H9 (cell line): ENCODE data around the gene SLC8B1. TPM values are rescaled to one million over a fixed set of nuclear protein-coding genes. Genes with fewer than 3 reads are reported as not detected.
A peak's percentile ranks its signal among the peaks of the same experiment; 100 is the strongest.

Experiments
- DNase-seq: peaks from one replicate; pipeline ENCODE4 v3.0.0-alpha.2; 2017
- H2AFZ ChIP-seq: one replicate; pipeline ENCODE4 v1.6.1; 2013; ENCODE audit warnings: mild to moderate bottlenecking, low read length, control low read depth, moderate library complexity
- H2AK5ac ChIP-seq: 2 replicates; pipeline ENCODE4 v1.6.1; 2013; ENCODE audit warnings: low read length, control low read depth, mixed read lengths; ENCODE audit not compliant: insufficient read length
- H2BK120ac ChIP-seq: one replicate; pipeline ENCODE4 v1.6.1; 2013; ENCODE audit warnings: low read depth, mild to moderate bottlenecking, low read length, control low read depth, inconsistent platforms; ENCODE audit not compliant: poor library complexity, severe bottlenecking
- H2BK12ac ChIP-seq: 2 replicates; pipeline ENCODE4 v1.6.1; 2013; ENCODE audit warnings: low read length, control low read depth, mixed read lengths, low read depth; ENCODE audit not compliant: insufficient read length
- H2BK15ac ChIP-seq: 2 replicates; pipeline ENCODE4 v1.6.1; 2013; ENCODE audit warnings: low read depth, low read length, control low read depth
- H2BK20ac ChIP-seq: one replicate; pipeline ENCODE4 v1.6.1; 2013; ENCODE audit warnings: low read depth, mild to moderate bottlenecking, low read length, control low read depth, inconsistent platforms; ENCODE audit not compliant: poor library complexity, severe bottlenecking
- H2BK5ac ChIP-seq: 2 replicates; pipeline ENCODE4 v1.6.1; 2013; ENCODE audit warnings: low read length, control low read depth, mixed read lengths; ENCODE audit not compliant: insufficient read length
- H3K14ac ChIP-seq: 2 replicates; pipeline ENCODE4 v1.6.1; 2013; ENCODE audit warnings: low read length, control low read depth; ENCODE audit not compliant: insufficient read depth
- H3K18ac ChIP-seq: 2 replicates; pipeline ENCODE4 v1.6.1; 2013; ENCODE audit warnings: low read depth, mild to moderate bottlenecking, mixed read lengths, low read length, control low read depth; ENCODE audit not compliant: insufficient read length
- H3K23ac ChIP-seq: 2 replicates; pipeline ENCODE4 v1.6.1; 2013; ENCODE audit warnings: low read length, control low read depth, mixed read lengths, low read depth; ENCODE audit not compliant: insufficient read length
- H3K23me2 ChIP-seq: 2 replicates; pipeline ENCODE4 v1.6.1; 2013; ENCODE audit warnings: low read depth, mild to moderate bottlenecking, mixed read lengths, low read length, control low read depth; ENCODE audit not compliant: insufficient read length, poor library complexity, severe bottlenecking
- H3K27ac ChIP-seq: 2 replicates; pipeline ENCODE4 v1.5.1; 2013; ENCODE audit warnings: low read length, control low read depth, mixed read lengths, low read depth; ENCODE audit not compliant: insufficient read length
- H3K27me3 ChIP-seq: 2 replicates; pipeline ENCODE4 v1.6.1; 2013; ENCODE audit warnings: low read length, control low read depth, inconsistent platforms; ENCODE audit not compliant: insufficient read depth
- H3K4ac ChIP-seq: 2 replicates; pipeline ENCODE4 v1.6.1; 2013; ENCODE audit warnings: low read depth, mild to moderate bottlenecking, control low read depth, inconsistent platforms, low read length, moderate library complexity
- H3K4me1 ChIP-seq: 2 replicates; pipeline ENCODE4 v1.6.1; 2013; ENCODE audit warnings: low read length, control low read depth, inconsistent platforms; ENCODE audit not compliant: insufficient read depth
- H3K4me2 ChIP-seq: 2 replicates; pipeline ENCODE4 v1.6.1; 2013; ENCODE audit warnings: low read length, control low read depth, mixed read lengths; ENCODE audit not compliant: insufficient read length, insufficient read depth
- H3K56ac ChIP-seq: 2 replicates; pipeline ENCODE4 v1.6.1; 2013; ENCODE audit warnings: low read depth, mild to moderate bottlenecking, mixed read lengths, low read length, control low read depth; ENCODE audit not compliant: insufficient read length
- H3K79me1 ChIP-seq: 2 replicates; pipeline ENCODE4 v1.6.1; 2013; ENCODE audit warnings: low read depth, mild to moderate bottlenecking, moderate library complexity, low read length, control low read depth, inconsistent platforms; ENCODE audit not compliant: insufficient read depth, poor library complexity, severe bottlenecking
- H3K79me2 ChIP-seq: 2 replicates; pipeline ENCODE4 v1.6.1; 2013; ENCODE audit warnings: low read length, control low read depth, inconsistent platforms; ENCODE audit not compliant: insufficient read depth
- H3K9ac ChIP-seq: 2 replicates; pipeline ENCODE4 v1.6.1; 2013; ENCODE audit warnings: low read length, control low read depth, mixed read lengths; ENCODE audit not compliant: insufficient read length; ENCODE audit errors: extremely low read depth
- H3K9me3 ChIP-seq: one replicate; pipeline ENCODE4 v1.6.1; 2013; ENCODE audit warnings: low read depth, low read length, inconsistent platforms; ENCODE audit not compliant: control insufficient read depth
- H3T11ph ChIP-seq: one replicate; pipeline ENCODE4 v1.6.1; 2013; ENCODE audit warnings: mild to moderate bottlenecking, low read length, control low read depth, inconsistent platforms
- H4K20me1 ChIP-seq: one replicate; pipeline ENCODE4 v1.6.1; 2013; ENCODE audit not compliant: control insufficient read depth, insufficient read length, insufficient read depth
- H4K5ac ChIP-seq: 2 replicates; pipeline ENCODE4 v1.6.1; 2013; ENCODE audit warnings: low read depth, mild to moderate bottlenecking, mixed read lengths, low read length, control low read depth; ENCODE audit not compliant: insufficient read length
- H4K8ac ChIP-seq: replicated peaks from 2 replicates; pipeline ENCODE4 v1.6.1; 2013; ENCODE audit warnings: low read length, control low read depth, mixed read lengths, low read depth; ENCODE audit not compliant: insufficient read length
- H4K91ac ChIP-seq: 2 replicates; pipeline ENCODE4 v1.6.1; 2013; ENCODE audit warnings: low read depth, mild to moderate bottlenecking, moderate library complexity, mixed read lengths, low read length, control low read depth; ENCODE audit not compliant: insufficient read length
- H3K27ac Mint-ChIP-seq, 3 experiments: 2 replicates in 2 of 3; 3 replicates in 1 of 3; pipeline ENCODE4 v1.8.0; 2020 to 2021; ENCODE audit warnings: mixed read lengths in 3 of 3, mild to moderate bottlenecking in 1 of 3, moderate library complexity in 1 of 3
- H3K27me3 Mint-ChIP-seq: 2 replicates; pipeline ENCODE4 v1.8.0; 2021; ENCODE audit warnings: low read depth, mild to moderate bottlenecking, moderate library complexity, mixed read lengths
- H3K36me3 Mint-ChIP-seq, 3 experiments: 2 replicates in 2 of 3; 3 replicates in 1 of 3; pipeline ENCODE4 v1.8.0; 2020 to 2021; ENCODE audit warnings: low read depth in 3 of 3, mixed read lengths in 3 of 3; ENCODE audit not compliant: insufficient read depth in 1 of 3
- H3K4me1 Mint-ChIP-seq, 2 experiments: 2 replicates each; pipeline ENCODE4 v1.8.0; 2020; ENCODE audit warnings: mixed read lengths in 2 of 2
- H3K4me3 Mint-ChIP-seq, 2 experiments: 2 replicates in 1 of 2; 3 replicates in 1 of 2; pipeline ENCODE4 v1.8.0; 2020 to 2021; ENCODE audit warnings: mild to moderate bottlenecking in 2 of 2, mixed read lengths in 2 of 2, moderate library complexity in 1 of 2
- H3K9me3 Mint-ChIP-seq, 2 experiments: 2 replicates in 1 of 2; 3 replicates in 1 of 2; pipeline ENCODE4 v1.8.0; 2020; ENCODE audit warnings: mild to moderate bottlenecking in 2 of 2, mixed read lengths in 2 of 2, moderate library complexity in 1 of 2
- CTCF ChIP-seq: fragments of 200-600 bp; sonication (generic); conservative IDR thresholded peaks from 3 replicates; pipeline ENCODE4 v1.8.0; 2021; ENCODE audit warnings: antibody characterized with exemption, mild to moderate bottlenecking
- WGBS: extraction: QIAGEN DNeasy Blood & Tissue Kit; methylation state at CpG from one replicate; pipeline ENCODE4 v1.1.7; 2013; ENCODE audit warnings: missing lambda C conversion rate, low lambda C conversion rate, mixed read lengths; ENCODE audit not compliant: insufficient read length; ENCODE audit errors: extremely low coverage; 5-methylcytosine and 5-hydroxymethylcytosine counted together
- total RNA-seq: library from RNA; stranded (reverse); gene quantifications from 2 replicates; pipeline ENCODE4 v1.2.1, GENCODE V29; 2021

SLC8B1 gene
- total RNA-seq, 1 experiment from 2014 or later: 10.4 TPM

GRCh38 chr12:113284751-113285150 lies 50.2 kb downstream of the SLC8B1 start:
- H3K4ac ChIP-seq: no peak overlapping the region
- H3K9me3 ChIP-seq: no peaks in the 10 kb centered on the region
- H2AFZ ChIP-seq: no peak overlapping the region
- H3K4me2 ChIP-seq: no peak overlapping the region
- H3K79me2 ChIP-seq: no peaks in the 10 kb centered on the region
- H3K56ac ChIP-seq: no peak overlapping the region
- no CpG with 5 or more reads among the region's 13 CpGs for WGBS
- Mint-ChIP-seq H3K27ac (peak overlapping the region in 2 of 3 experiments; percentile 1 to 18; a peak in 4 of 7 replicates), H3K36me3 (peaks cover 7 to 14% (median 11%) of the 10 kb centered on the region in 3 experiments; a peak in 6 of 7 replicates), H3K27me3 (no peaks in the 10 kb centered on the region), H3K4me3 (no peak overlapping the region), H3K9me3 (no peaks in the 10 kb centered on the region), H3K4me1 (peaks cover 0 to 7% of the 10 kb centered on the region in 2 experiments; a peak in 1 of 4 replicates)
- H3K18ac ChIP-seq: no peak overlapping the region
- no peaks in the 10 kb centered on the region for H3K79me1 ChIP-seq
- H3T11ph ChIP-seq: no peak overlapping the region
- no peak overlapping the region for H2BK20ac ChIP-seq
- H2AK5ac ChIP-seq: no peak overlapping the region
- no peak overlapping the region for H4K5ac ChIP-seq
- H2BK12ac ChIP-seq: no peak overlapping the region
- no peak overlapping the region for H2BK5ac ChIP-seq
- no peak overlapping the region for H3K9ac ChIP-seq
- H2BK120ac ChIP-seq: no peak overlapping the region
- H3K27ac ChIP-seq: no peak overlapping the region
- H3K14ac ChIP-seq: no peak overlapping the region; the same call in 1 of the 2 replicates
- H4K20me1 ChIP-seq: peaks cover 2% of the 10 kb centered on the region
- H4K91ac ChIP-seq: no peak overlapping the region
- H3K23me2 ChIP-seq: no peaks in the 10 kb centered on the region
- no peaks in the 10 kb centered on the region for H3K4me1 ChIP-seq
- no peak for DNase-seq
- no peak for TF ChIP-seq CTCF
- no peaks in the 10 kb centered on the region for H3K27me3 ChIP-seq
- H2BK15ac ChIP-seq: no peak overlapping the region
- H3K23ac ChIP-seq: no peak overlapping the region
- H4K8ac ChIP-seq: no peak overlapping the region
